Mononuclear cell (primary cell): ENCODE data around the gene CLEC20A. TPM values are rescaled to one million over a fixed set of nuclear protein-coding genes. Genes with fewer than 3 reads are reported as not detected.

Source experiments
- H3K27me3 ChIP-seq: 2 replicates; pipeline ENCODE4 v1.6.0; 2011; ENCODE audit warnings: low read length, control low read depth; ENCODE audit not compliant: insufficient read depth
- H3K4me1 ChIP-seq: 2 replicates; pipeline ENCODE4 v1.5.1; 2011; ENCODE audit warnings: mild to moderate bottlenecking, low read length, control low read depth; ENCODE audit not compliant: insufficient read depth
- H3K4me3 ChIP-seq: 2 replicates; pipeline ENCODE4 v1.5.1; 2011; ENCODE audit warnings: mild to moderate bottlenecking, low read length, moderate library complexity
- H3K9me3 ChIP-seq: 2 replicates; pipeline ENCODE4 v1.5.1; 2011; ENCODE audit warnings: low read depth, mild to moderate bottlenecking, control low read depth, low read length
- total RNA-seq: library from RNA; depleted of rRNA; stranded (reverse); fragments of >200 nt; gene quantifications from one replicate; pipeline ENCODE4 v1.2.3, GENCODE V29; 2012

CLEC20A gene
- total RNA-seq, 1 donor: 0.21 TPM

- Histone ChIP-seq H3K9me3 (no peaks in the 10 kb centered on the region), H3K27me3 (no peaks in the 10 kb centered on the region), H3K4me1 (no peaks in the 10 kb centered on the region), H3K4me3 (no peak overlapping the region)
These were observed 1.2 kb upstream of the CLEC20A start for GRCh38 chr1:178497903-178498478.

GRCh38 chr1:178495741-178496409, 889 bp downstream of the CLEC20A start:
- Histone ChIP-seq H3K4me1 (no peaks in the 10 kb centered on the region), H3K9me3 (no peaks in the 10 kb centered on the region), H3K4me3 (no peak overlapping the region), H3K27me3 (no peaks in the 10 kb centered on the region)

- Histone ChIP-seq H3K27me3 (no peaks in the 10 kb centered on the region), H3K4me3 (no peak overlapping the region), H3K4me1 (no peaks in the 10 kb centered on the region)
These were observed 1.6 kb downstream of the CLEC20A start for GRCh38 chr1:178495158-178495557.

GRCh38 chr1:178494569-178494971, 2.2 kb downstream of the CLEC20A start:
- H3K4me3 ChIP-seq: no peak overlapping the region
- no peaks in the 10 kb centered on the region for H3K9me3 ChIP-seq
- no peaks in the 10 kb centered on the region for H3K27me3 ChIP-seq
- no peaks in the 10 kb centered on the region for H3K4me1 ChIP-seq

More at GRCh38 chr1:178495158-178495557, 1.6 kb downstream of the CLEC20A start:
- no peaks in the 10 kb centered on the region for H3K9me3 ChIP-seq

GRCh38 chr1:178493301-178493741, 3.4 kb downstream of the CLEC20A start:
- H3K4me1 ChIP-seq: no peaks in the 10 kb centered on the region

GRCh38 chr1:178492341-178492740, 4.4 kb downstream of the CLEC20A start:
- Histone ChIP-seq H3K27me3 (no peaks in the 10 kb centered on the region), H3K4me1 (no peaks in the 10 kb centered on the region), H3K9me3 (no peaks in the 10 kb centered on the region), H3K4me3 (no peak overlapping the region)

More at GRCh38 chr1:178493301-178493741, 3.4 kb downstream of the CLEC20A start:
- Histone ChIP-seq H3K27me3 (no peaks in the 10 kb centered on the region), H3K4me3 (no peak overlapping the region), H3K9me3 (no peaks in the 10 kb centered on the region)

GRCh38 chr1:178491721-178492120, 5.0 kb downstream of the CLEC20A start:
- no peaks in the 10 kb centered on the region for H3K4me1 ChIP-seq
- no peak overlapping the region for H3K4me3 ChIP-seq
- no peaks in the 10 kb centered on the region for H3K9me3 ChIP-seq
- H3K27me3 ChIP-seq: no peaks in the 10 kb centered on the region

GRCh38 chr1:178490967-178491366, 5.8 kb downstream of the CLEC20A start:
- no peaks in the 10 kb centered on the region for H3K9me3 ChIP-seq
- H3K4me1 ChIP-seq: peaks cover 6% of the 10 kb centered on the region
- no peak overlapping the region for H3K4me3 ChIP-seq
- H3K27me3 ChIP-seq: no peaks in the 10 kb centered on the region

GRCh38 chr1:178490136-178490535, 6.6 kb downstream of the CLEC20A start:
- Histone ChIP-seq H3K4me1 (peaks cover 7% of the 10 kb centered on the region), H3K9me3 (no peaks in the 10 kb centered on the region), H3K4me3 (no peak overlapping the region), H3K27me3 (no peaks in the 10 kb centered on the region)

GRCh38 chr1:178489399-178489798, 7.4 kb downstream of the CLEC20A start:
- Histone ChIP-seq H3K27me3 (no peaks in the 10 kb centered on the region), H3K4me3 (no peak overlapping the region), H3K9me3 (no peaks in the 10 kb centered on the region), H3K4me1 (peaks cover 7% of the 10 kb centered on the region)

GRCh38 chr1:178488393-178488792, 8.4 kb downstream of the CLEC20A start:
- Histone ChIP-seq H3K4me1 (peaks cover 7% of the 10 kb centered on the region), H3K4me3 (no peak overlapping the region), H3K27me3 (no peaks in the 10 kb centered on the region), H3K9me3 (no peaks in the 10 kb centered on the region)

- H3K4me1 ChIP-seq: peaks cover 7% of the 10 kb centered on the region
- H3K4me3 ChIP-seq: no peak overlapping the region
- H3K9me3 ChIP-seq: no peaks in the 10 kb centered on the region
- H3K27me3 ChIP-seq: no peaks in the 10 kb centered on the region
These were observed 9.6 kb downstream of the CLEC20A start for GRCh38 chr1:178487070-178487615.

- Histone ChIP-seq H3K27me3 (no peaks in the 10 kb centered on the region), H3K9me3 (no peaks in the 10 kb centered on the region), H3K4me1 (peaks cover 7% of the 10 kb centered on the region), H3K4me3 (no peak overlapping the region)
These were observed 10.4 kb downstream of the CLEC20A start for GRCh38 chr1:178486100-178487069.

GRCh38 chr1:178485541-178485981, 11.2 kb downstream of the CLEC20A start:
- no peak overlapping the region for H3K4me3 ChIP-seq
- no peaks in the 10 kb centered on the region for H3K9me3 ChIP-seq
- H3K27me3 ChIP-seq: no peaks in the 10 kb centered on the region
- peaks cover 7% of the 10 kb centered on the region for H3K4me1 ChIP-seq
